Hematopoietic multipotent progenitor cell treated with erythropoietin and hydrocortisone succinate and interleukin-3 and kit ligand, for 6 days (in vitro differentiated cells): ENCODE results near the gene PLP2.

Source experiments
- DNase-seq: peaks from one replicate; pipeline ENCODE4 v3.0.0-alpha.2; 2015

PLP2 gene

DNA sequence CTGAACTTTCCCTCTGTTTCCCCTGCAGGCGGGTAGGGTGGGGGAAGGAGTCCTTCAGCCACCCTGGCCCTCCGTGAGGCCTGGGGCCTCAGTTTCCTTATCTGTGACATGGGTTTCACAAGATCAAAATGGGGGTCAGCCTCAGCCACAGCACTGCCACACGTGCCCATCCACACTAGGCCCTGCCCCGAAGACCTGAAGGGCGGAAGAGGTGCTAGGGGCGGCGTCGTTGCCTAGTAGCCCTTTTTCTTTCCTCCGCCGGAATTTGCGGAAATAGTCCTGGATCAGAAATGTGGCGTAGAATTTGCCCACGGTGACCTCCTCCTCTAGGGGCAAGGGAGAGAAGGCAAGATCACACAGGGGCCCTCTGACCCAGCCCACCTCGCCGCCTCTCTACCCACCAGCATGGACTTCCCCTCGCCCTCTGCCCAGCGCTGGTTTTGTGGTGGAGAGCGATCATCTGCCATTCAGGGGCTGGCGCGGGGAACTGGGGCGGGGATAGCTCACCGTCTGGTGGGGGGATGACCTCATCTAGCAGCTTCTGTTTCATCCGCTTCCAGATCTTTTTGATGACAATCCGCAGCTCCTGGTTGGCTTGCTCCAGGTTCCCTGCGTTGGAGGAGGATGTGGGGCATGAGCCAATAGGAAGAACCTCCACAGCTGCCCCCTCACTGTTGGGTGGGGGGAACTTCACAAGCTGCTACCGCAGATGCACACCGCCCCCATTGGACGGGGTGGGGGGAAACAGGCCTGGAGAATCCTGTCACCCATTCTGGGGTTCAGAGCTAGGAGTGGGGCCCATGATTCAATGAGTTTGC is 37.9 kb downstream of the PLP2 start:
- DNase-seq, result no peak

DNA sequence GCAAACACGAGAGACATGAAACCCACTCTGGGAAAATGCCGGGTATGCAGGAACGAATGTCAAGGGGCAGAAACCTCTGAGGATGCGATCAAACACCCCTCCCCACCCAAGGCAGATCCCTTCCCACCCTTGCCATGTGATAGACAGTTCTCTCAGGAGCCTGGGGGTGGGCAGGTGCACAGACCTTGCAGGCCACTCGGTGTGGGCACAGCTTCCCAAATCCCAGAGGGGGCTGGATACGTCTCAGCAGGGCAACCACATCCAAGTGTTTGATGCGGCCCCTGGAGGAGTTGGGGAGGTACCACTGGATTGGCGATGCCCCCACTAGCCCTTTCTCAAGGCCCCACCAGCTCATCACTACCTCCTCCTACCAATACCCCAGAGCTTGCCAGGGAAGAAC is 38.7 kb downstream of the PLP2 start:
- DNase-seq, result no peak

DNA sequence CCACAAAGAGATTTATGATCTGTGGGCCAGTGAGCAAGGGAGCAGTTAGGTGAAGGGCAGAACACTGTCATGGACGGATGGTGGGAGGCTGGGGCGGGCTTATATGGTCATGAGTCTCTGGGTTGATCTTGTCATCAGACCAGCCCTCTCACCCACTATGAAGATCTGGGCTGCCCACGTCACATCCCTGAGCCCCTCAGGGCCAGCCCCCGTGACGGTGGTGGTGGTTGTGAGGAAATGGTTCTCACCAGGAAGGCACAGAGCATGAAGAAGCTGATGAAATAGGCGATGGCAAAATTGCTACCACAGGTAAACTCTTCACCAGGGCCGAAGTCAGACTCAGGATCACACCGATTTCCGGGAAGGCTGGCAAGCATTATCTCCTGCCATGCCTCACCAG is 39.4 kb downstream of the PLP2 start:
- no peak for DNase-seq

DNA sequence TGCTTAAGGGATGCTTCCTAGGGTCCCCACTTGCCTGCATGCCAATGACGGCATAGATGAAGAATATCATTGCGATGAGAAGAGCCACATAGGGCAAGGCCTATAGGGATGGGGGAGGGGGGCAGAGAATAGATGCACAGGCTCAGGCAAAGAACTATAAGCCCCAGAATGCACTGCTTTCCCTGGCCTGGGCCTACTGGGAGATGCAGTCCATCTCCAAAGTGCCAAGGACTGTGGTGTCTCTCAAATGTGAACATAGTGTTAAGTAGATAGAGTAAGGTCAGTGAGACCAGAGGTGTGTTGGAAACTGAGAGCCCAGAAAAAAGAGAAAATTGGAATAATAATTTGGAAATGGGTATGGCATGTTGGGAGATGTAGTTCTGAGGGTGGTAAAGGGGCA is 40.5 kb downstream of the PLP2 start:
- no peak for DNase-seq

DNA sequence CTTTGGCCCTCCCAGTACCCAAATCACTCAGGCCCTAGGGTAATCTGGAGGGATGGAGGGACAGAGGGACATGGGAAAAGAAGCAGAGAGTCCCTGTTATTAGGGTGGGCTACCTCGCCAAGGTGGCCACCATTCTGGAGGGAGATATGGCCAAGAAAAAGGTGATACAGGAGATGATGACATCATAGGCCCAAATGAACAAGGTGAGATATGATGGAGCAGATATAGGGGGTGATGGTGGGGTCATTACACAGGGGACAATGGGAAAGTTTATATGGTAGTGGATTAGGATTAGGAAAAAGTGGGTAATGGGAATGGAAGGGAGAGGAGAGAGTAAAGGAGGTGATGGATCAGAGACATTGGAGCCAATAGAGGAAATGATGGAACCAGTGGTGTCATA is 41.2 kb downstream of the PLP2 start:
- no peak for DNase-seq

DNA sequence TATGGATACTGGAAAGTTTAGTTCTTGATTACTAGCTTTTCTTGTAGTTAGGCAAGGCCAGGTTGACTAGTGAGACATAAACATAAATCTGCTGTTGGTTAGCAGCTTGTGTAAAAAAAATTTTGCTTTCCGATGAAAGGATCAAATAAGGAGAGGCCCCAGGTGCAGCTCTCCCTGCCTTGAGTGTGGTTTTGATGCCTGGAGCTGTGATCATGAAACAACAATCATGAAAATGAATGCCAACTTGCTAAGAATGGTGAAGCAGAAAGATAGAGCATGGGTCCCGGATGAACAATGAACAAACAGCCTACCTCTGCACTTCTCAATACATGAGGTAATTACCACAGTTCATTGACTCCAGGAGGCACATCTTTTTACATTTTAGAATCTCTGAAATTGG is 42.7 kb downstream of the PLP2 start:
- DNase-seq, result no peak

DNA sequence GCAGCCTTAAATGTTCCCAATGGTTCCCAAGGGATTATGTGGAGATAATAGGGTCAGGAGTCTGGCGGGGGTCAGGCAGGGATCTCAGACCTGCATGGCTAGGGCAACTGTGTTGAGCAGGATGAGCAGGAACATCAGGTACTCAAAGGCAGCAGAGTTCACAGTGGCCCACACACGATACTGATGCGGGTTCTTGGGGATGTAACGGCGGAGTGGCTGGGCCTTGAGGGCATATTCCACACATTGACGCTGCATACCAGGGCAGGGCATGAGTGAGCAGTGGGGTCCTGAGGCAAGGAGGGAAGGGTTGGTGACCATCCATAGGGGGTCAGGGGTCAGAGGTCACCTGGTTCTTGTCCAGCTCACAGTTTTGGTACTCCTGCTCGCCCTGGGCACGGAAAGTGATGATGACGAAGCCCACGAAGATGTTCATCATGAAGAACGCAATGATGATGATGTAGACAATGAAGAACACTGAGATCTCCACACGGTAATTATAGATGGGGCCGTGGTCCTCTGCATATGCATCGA is 43.4 kb downstream of the PLP2 start:
- DNase-seq, result no peak

DNA sequence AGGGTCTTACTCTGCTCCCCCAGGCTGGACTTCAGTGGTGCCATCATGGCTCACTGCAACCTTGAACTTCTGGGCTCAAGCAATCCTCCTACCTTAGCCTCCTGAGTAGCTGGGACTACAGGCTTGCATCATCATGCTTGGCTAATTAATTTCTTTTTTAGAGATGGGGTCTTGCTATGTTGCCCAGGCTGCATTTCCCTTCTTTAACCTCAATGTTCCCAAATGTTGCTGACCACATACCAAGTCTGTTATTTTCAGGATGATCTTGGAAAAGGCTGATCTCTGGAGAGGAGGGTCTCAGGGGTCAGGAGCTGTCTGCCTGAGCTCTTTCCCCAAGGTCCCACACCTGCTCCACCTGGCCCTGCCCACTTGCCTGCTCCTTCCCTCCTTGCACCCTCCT is 48.4 kb downstream of the PLP2 start:
- DNase-seq, result no peak

DNA sequence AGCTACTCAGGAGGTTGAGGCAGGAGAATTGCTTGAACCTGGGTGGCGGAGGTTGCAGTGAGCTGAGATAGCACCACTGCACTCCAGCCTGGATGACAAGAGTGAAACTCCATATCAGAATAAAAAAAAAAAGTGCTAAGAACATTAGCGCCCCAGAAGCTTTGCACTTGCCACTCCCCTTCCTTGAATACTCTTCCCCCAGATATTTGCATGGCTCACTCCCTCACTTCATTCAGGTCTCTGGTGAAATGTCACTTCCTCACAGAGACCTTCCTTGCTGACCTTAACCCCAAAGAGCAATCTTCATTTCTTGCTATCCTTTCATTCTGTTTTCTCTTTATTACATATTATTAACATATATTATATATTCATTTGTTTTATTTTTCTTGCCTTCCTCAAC is 50.2 kb downstream of the PLP2 start:
- DNase-seq, result no peak
